Measurements from ENCODE around the gene PJVK. TPM values are rescaled to one million over a fixed set of nuclear protein-coding genes. Genes with fewer than 3 reads are reported as not detected.

Gene PJVK
- total and polyA plus RNA-seq, 9 of the 15 experiments (the other 6 are each of a cell fraction or from before 2014, with no cell fraction given), result 0.11 to 1.5 (median 0.73) TPM

DNA sequence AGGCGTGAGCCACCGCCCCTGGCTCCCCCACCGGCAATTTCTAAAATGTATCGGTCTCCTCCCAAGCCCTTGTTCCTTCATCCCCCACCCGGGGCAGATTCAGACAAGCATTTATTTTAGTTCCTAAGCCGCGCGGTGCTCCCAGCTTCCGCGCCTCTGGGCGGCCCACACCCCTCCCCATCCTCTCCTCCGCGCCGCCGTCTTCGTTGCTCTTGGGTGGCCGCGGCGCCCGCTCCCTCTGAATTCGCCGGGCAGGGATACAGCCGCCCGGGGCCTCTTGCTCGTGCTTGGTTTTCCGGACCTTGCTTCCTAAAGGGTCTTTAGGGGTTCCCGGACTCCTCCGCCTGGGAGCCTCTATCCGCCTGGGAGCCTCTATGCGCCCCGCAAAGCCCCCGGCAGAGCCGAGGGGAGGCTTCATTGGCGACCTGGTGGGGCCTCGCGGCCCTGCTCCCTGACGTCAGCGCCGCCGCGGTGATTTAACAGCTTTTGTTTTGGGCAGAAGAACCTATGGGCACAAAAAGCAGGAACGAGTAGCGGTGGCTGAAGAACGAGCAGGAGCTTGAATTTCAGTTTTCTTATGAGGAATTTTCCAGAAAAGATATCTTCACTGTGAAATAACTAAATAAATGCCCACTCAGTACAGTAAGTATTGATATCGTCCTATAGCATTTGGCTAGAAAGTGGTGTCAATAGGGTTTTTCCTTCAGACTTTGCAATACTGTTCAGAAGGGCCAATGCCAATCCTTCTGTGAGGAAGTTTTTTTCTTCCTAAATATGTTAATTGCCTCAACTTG, 37.5 kb upstream of the PJVK start (continued):
- TF ChIP-seq, protein P1, sequence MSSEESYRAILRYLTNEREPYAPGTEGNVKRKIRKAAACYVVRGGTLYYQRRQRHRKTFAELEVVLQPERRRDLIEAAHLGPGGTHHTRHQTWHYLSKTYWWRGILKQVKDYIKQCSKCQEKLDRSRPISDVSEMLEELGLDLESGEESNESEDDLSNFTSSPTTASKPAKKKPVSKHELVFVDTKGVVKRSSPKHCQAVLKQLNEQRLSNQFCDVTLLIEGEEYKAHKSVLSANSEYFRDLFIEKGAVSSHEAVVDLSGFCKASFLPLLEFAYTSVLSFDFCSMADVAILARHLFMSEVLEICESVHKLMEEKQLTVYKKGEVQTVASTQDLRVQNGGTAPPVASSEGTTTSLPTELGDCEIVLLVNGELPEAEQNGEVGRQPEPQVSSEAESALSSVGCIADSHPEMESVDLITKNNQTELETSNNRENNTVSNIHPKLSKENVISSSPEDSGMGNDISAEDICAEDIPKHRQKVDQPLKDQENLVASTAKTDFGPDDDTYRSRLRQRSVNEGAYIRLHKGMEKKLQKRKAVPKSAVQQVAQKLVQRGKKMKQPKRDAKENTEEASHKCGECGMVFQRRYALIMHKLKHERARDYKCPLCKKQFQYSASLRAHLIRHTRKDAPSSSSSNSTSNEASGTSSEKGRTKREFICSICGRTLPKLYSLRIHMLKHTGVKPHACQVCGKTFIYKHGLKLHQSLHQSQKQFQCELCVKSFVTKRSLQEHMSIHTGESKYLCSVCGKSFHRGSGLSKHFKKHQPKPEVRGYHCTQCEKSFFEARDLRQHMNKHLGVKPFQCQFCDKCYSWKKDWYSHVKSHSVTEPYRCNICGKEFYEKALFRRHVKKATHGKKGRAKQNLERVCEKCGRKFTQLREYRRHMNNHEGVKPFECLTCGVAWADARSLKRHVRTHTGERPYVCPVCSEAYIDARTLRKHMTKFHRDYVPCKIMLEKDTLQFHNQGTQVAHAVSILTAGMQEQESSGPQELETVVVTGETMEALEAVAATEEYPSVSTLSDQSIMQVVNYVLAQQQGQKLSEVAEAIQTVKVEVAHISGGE (CRISPR knock-in tag; IDR thresholded peaks at IDR 0.05), result peak in 1 of 3 experiments; percentile 53; a peak in 1 of 6 replicates
- TF ChIP-seq CHD7 (IDR thresholded peaks at IDR 0.05; ENCODE audit: low read depth, low read length) (no peak), CSDE1 (IDR thresholded peaks at IDR 0.05) (peak in 1 of 2 experiments; percentile 36; a peak in 1 of 4 replicates), MAZ (CRISPR knock-in tag; conservative IDR thresholded peaks at IDR 0.05 in 1 of 2, IDR thresholded peaks at IDR 0.05 in 1 of 2) (peak; percentile 63 to 74)

All from K562 (cell line).